GM12878 (cell line): ENCODE results near the gene XPNPEP2. TPM values are rescaled to one million over a fixed set of nuclear protein-coding genes. Genes with fewer than 3 reads are reported as not detected.

ENCODE experiments used
- ATAC-seq: fragments of 200-7000 bp; cut with Tn5 transposase; 3 replicates; pipeline ENCODE4 v1.9.1; 2020; ENCODE audit warnings: mild to moderate bottlenecking, moderate library complexity
- BruUV-seq: library from RNA; stranded (reverse); fragments of 400-500 nt; replicated peaks from 2 replicates; lab custom pipeline; 2021; lab: Mats Ljungman, UMichigan
- CTCF ChIA-PET: fragments of 300-600 bp; sonication (Branson Sonifier 250); formaldehyde crosslinking; extraction: SDS; loops from one replicate; lab custom pipeline; 2021; ENCODE audit warnings: inconsistent platforms; lab: Yijun Ruan, JAX
- POLR2A ChIA-PET: fragments of 350-600 bp; formaldehyde crosslinking; extraction: SDS; loops from one replicate; lab custom pipeline; 2021; ENCODE audit warnings: inconsistent platforms; lab: Charles Lee
- RAD21 ChIA-PET: fragments of 300-600 bp; sonication (Branson Sonifier 250); formaldehyde crosslinking; loops from one replicate; lab custom pipeline; 2023; ENCODE audit warnings: antibody characterized with exemption; ENCODE audit not compliant: unreplicated experiment; lab: Charles Lee
- SMC1A ChIA-PET: fragments of 300-600 bp; sonication (Branson Sonifier 250); formaldehyde crosslinking; loops from one replicate; lab custom pipeline; 2023; ENCODE audit not compliant: unreplicated experiment, uncharacterized antibody; lab: Charles Lee
- DNase-seq: peaks from one replicate; pipeline ENCODE4 v3.0.0-alpha.2; 2011; ENCODE audit warnings: low read depth, low spot score
- FAIRE-seq: peaks from 3 replicates; lab custom pipeline; 2011; peaks lifted over from hg19 to GRCh38; lab: Jason Lieb, UNC
- H2AFZ ChIP-seq: 2 replicates; pipeline ENCODE4 v1.6.0; 2011; ENCODE audit warnings: low read depth, low read length, control low read depth; ENCODE audit not compliant: control insufficient read depth
- H3K27ac ChIP-seq: 2 replicates; pipeline ENCODE4 v1.5.1; 2011; ENCODE audit warnings: control low read depth; ENCODE audit not compliant: control insufficient read depth, insufficient read depth
- H3K27me3 ChIP-seq, 2 experiments: replicated peaks in 1 of 2; 2 replicates each; pipeline versions ENCODE4 v1.6.0 to v1.6.1; 2011; ENCODE audit warnings: low read length in 1 of 2; ENCODE audit not compliant: control insufficient read depth in 2 of 2, insufficient read depth in 2 of 2
- H3K36me3 ChIP-seq, 2 experiments: 2 replicates each; pipeline ENCODE4 v1.5.1; 2011; ENCODE audit warnings: low read length in 1 of 2; ENCODE audit not compliant: control insufficient read depth in 2 of 2, insufficient read depth in 2 of 2
- H3K4me1 ChIP-seq: 2 replicates; pipeline ENCODE4 v1.6.1; 2011; ENCODE audit warnings: mild to moderate bottlenecking, low read length, moderate library complexity, mixed read lengths; ENCODE audit not compliant: control insufficient read depth, insufficient read depth
- H3K4me2 ChIP-seq: 2 replicates; pipeline ENCODE4 v1.6.0; 2011; ENCODE audit warnings: control low read depth; ENCODE audit not compliant: control insufficient read depth, insufficient read depth
- H3K4me3 ChIP-seq: fragments of 200-600 bp; sonication (generic); 2 replicates; pipeline ENCODE4 v1.5.1; 2016
- H3K79me2 ChIP-seq: 2 replicates; pipeline ENCODE4 v1.6.0; 2011; ENCODE audit warnings: low read length; ENCODE audit not compliant: control insufficient read depth, insufficient read depth
- H3K9ac ChIP-seq: 2 replicates; pipeline ENCODE4 v1.8.0; 2011; ENCODE audit warnings: low read length, control low read depth, mixed read lengths; ENCODE audit not compliant: control insufficient read depth, insufficient read depth
- H3K9me3 ChIP-seq: replicated peaks from 3 replicates; pipeline ENCODE4 v1.5.1; 2011; ENCODE audit warnings: mild to moderate bottlenecking, low read length; ENCODE audit not compliant: control insufficient read depth, insufficient read depth
- H4K20me1 ChIP-seq: 2 replicates; pipeline ENCODE4 v1.6.0; 2011; ENCODE audit not compliant: control insufficient read depth, insufficient read depth
- MTA3 ChIP-seq: IDR thresholded peaks from 2 replicates; pipeline ENCODE4 v1.6.1; 2012; ENCODE audit warnings: low read length, inconsistent platforms, borderline replicate concordance
- NFIC ChIP-seq: IDR thresholded peaks from 2 replicates; pipeline ENCODE4 v1.6.1; 2012; ENCODE audit warnings: low read depth, mild to moderate bottlenecking, inconsistent platforms, low read length, moderate library complexity
- NR2C2 ChIP-seq: IDR thresholded peaks from 2 replicates; pipeline ENCODE4 v1.6.1; 2011; ENCODE audit warnings: borderline replicate concordance, low read depth; ENCODE audit not compliant: control insufficient read depth, insufficient read length
- PRDM15 ChIP-seq: fragments of 450-650 bp; formaldehyde crosslinking; IDR thresholded peaks from 2 replicates; pipeline ENCODE4 v1.4.0; 2020; ENCODE audit warnings: mild to moderate bottlenecking, moderate library complexity
- RAD21 ChIP-seq: IDR thresholded peaks from 2 replicates; pipeline ENCODE4 v1.6.1; 2011; ENCODE audit warnings: mild to moderate bottlenecking, low read depth, low read length, moderate library complexity; ENCODE audit not compliant: insufficient read depth
- TARDBP ChIP-seq: IDR thresholded peaks from 2 replicates; pipeline ENCODE4 v1.6.1; 2016; ENCODE audit warnings: borderline replicate concordance
- WGBS: methylation state at CpG from one replicate; pipeline ENCODE4 v1.1.6; 2016; ENCODE audit warnings: low lambda C conversion rate; ENCODE audit not compliant: insufficient replicate concordance, insufficient coverage; ENCODE audit errors: missing lambda C conversion rate; 5-methylcytosine and 5-hydroxymethylcytosine counted together
- in situ Hi-C: fragments of 300-500 bp; cut with MboI; formaldehyde crosslinking; loops from 9 replicates; pipeline ENCODE4 v1.14.3; 2018; ENCODE audit warnings: mixed read lengths
- intact Hi-C: fragments of 100-400 bp; cut with micrococcal nuclease; formaldehyde crosslinking; loops from one replicate; pipeline ENCODE4 v1.14.2; 2022; ENCODE audit not compliant: unreplicated experiment
- polyA plus RNA-seq, 11 experiments: library from polyadenylated mRNA; depleted of rRNA in 4 of 11; unstranded in 6 of 11; stranded (reverse) in 5 of 11; fragments of >200 nt; fragmentation: Nextera tagmentation in 4 of 11; fragmentation: Illumina TruSeq in 1 of 11; extraction: Ambion mirVana in 4 of 11; extraction: Trizol in 1 of 11; gene quantifications; 1 replicate in 1 of 11; 2 replicates in 10 of 11; pipeline versions ENCODE4 v1.2.1 to v1.2.3, GENCODE V29; 2011 to 2016; ENCODE audit warnings: inconsistent platforms in 2 of 11, missing spikeins in 2 of 11, low read depth in 1 of 11
- total RNA-seq, 4 experiments: library from RNA; depleted of rRNA in 3 of 4; stranded (reverse); fragments of >200 nt in 3 of 4; fragmentation: Illumina TruSeq in 1 of 4; extraction: Trizol in 1 of 4; gene quantifications; 2 replicates each; pipeline versions ENCODE4 v1.2.1 to v1.2.3, GENCODE V29; 2013 to 2021
- TF ChIP-seq, protein P1 (sequence below): fragments of 450-650 bp; IDR thresholded peaks from 2 replicates; pipeline ENCODE4 v1.6.1; 2017; ENCODE audit warnings: mild to moderate bottlenecking, moderate library complexity
- TF ChIP-seq, protein P2 (sequence below): IDR thresholded peaks from 2 replicates; pipeline ENCODE4 v1.6.1; 2012; ENCODE audit warnings: low read depth, low read length, improper control_type of control experiment
- TF ChIP-seq, protein P3 (sequence below): fragments of 450-650 bp; IDR thresholded peaks from 2 replicates; pipeline ENCODE4 v1.6.1; 2017; ENCODE audit warnings: low read depth, mild to moderate bottlenecking, moderate library complexity

XPNPEP2 gene
- total and polyA plus RNA-seq, 10 of the 15 experiments (the other 5 are each of a cell fraction or from before 2014, with no cell fraction given) = 0.04 to 0.37 (median 0.15) TPM

DNA sequence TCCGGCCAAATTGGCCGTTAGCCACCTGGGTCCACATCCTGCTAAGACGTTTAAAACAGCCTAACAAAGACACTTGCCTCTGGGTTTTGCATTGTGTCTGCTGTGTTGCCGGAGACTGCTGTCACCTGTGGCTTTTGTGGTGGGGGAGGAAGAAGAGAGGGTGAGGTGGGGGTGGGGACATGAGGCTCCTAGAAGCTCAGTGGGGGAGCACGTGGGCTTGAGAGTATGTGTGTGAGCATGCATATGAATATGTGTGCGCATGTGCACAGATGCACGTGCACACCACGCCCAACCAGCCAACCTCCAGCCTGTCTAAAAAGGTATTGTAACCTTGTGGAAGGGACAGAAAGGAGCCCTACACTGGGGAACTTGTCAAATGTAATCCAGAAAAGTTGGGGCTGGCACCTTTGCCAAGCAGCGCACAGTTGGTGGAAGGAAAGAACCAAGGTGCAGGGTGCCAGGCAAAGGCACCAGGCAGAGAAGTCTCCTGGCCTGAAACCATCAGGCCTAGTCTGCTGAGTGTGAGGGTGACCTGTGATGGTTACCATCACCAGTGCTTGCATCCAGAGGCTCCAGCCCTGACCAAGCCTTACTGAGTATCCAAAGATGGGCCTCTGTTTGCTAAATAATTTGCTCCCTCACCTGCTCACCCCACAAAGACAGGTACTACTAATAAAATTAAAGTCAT lies 30.8 kb downstream of the XPNPEP2 start:
- Histone ChIP-seq H2AFZ (no peak overlapping the region; the same call in 1 of the 2 replicates), H3K27ac (peak overlapping the region; percentile 83), H3K9me3 (no peaks in the 10 kb centered on the region), H4K20me1 (no peaks in the 10 kb centered on the region), H3K79me2 (peaks cover 2% of the 10 kb centered on the region; the same call in 1 of the 2 replicates), H3K9ac (peak overlapping the region; percentile 45; the same call in 1 of the 2 replicates), H3K27me3 (no peaks in the 10 kb centered on the region), H3K4me3 (no peak overlapping the region), H3K4me1 (peaks cover 52% of the 10 kb centered on the region), H3K36me3 (no peaks in the 10 kb centered on the region), H3K4me2 (peak overlapping the region; percentile 76)
- SMC1A ChIA-PET = interaction anchor here (1.7 to 9.2 kb wide), 4 partner anchors 12 to 317 kb away, joined by 3 to 165 read pairs (median 35); partner anchors contain the start of gene SASH3
- DNase-seq (peak; percentile 73), FAIRE-seq (peak; percentile 81), ATAC-seq (peak; percentile 44)
- POLR2A ChIA-PET = interaction anchor here (0.6 to 10.1 kb wide), 3 partner anchors 11 to 393 kb away, joined by 3 to 169 read pairs (median 14); partner anchors contain the start of gene SASH3
- intact Hi-C loops (loop anchor here (1.0 to 10.0 kb wide), 2 partner anchors 12 to 405 kb away; partner anchors contain the start of gene RAB33A), in situ Hi-C loops (no loop called here)
- RAD21 ChIA-PET = interaction anchor here (0.6 to 10.0 kb wide), 4 partner anchors 8 to 18 kb away, joined by 4 to 166 read pairs (median 11); partner anchors contain the start of gene SASH3
- CTCF ChIA-PET = interaction anchor here (1.6 to 8.5 kb wide), 3 partner anchors 10 to 14 kb away, joined by 6 to 66 read pairs (median 16); partner anchors contain the start of gene SASH3
- no TSS peak for BruUV-seq
- WGBS = 8% methylated on average over 9 of the region's 9 CpGs
- TF ChIP-seq, protein P1, sequence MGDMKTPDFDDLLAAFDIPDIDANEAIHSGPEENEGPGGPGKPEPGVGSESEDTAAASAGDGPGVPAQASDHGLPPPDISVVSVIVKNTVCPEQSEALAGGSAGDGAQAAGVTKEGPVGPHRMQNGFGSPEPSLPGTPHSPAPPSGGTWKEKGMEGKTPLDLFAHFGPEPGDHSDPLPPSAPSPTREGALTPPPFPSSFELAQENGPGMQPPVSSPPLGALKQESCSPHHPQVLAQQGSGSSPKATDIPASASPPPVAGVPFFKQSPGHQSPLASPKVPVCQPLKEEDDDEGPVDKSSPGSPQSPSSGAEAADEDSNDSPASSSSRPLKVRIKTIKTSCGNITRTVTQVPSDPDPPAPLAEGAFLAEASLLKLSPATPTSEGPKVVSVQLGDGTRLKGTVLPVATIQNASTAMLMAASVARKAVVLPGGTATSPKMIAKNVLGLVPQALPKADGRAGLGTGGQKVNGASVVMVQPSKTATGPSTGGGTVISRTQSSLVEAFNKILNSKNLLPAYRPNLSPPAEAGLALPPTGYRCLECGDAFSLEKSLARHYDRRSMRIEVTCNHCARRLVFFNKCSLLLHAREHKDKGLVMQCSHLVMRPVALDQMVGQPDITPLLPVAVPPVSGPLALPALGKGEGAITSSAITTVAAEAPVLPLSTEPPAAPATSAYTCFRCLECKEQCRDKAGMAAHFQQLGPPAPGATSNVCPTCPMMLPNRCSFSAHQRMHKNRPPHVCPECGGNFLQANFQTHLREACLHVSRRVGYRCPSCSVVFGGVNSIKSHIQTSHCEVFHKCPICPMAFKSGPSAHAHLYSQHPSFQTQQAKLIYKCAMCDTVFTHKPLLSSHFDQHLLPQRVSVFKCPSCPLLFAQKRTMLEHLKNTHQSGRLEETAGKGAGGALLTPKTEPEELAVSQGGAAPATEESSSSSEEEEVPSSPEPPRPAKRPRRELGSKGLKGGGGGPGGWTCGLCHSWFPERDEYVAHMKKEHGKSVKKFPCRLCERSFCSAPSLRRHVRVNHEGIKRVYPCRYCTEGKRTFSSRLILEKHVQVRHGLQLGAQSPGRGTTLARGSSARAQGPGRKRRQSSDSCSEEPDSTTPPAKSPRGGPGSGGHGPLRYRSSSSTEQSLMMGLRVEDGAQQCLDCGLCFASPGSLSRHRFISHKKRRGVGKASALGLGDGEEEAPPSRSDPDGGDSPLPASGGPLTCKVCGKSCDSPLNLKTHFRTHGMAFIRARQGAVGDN = peak; percentile 99
- TF ChIP-seq, protein P2, sequence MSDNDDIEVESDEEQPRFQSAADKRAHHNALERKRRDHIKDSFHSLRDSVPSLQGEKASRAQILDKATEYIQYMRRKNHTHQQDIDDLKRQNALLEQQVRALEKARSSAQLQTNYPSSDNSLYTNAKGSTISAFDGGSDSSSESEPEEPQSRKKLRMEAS = peak; percentile 93
- no peak for TF ChIP-seq TARDBP
- TF ChIP-seq, protein P3, sequence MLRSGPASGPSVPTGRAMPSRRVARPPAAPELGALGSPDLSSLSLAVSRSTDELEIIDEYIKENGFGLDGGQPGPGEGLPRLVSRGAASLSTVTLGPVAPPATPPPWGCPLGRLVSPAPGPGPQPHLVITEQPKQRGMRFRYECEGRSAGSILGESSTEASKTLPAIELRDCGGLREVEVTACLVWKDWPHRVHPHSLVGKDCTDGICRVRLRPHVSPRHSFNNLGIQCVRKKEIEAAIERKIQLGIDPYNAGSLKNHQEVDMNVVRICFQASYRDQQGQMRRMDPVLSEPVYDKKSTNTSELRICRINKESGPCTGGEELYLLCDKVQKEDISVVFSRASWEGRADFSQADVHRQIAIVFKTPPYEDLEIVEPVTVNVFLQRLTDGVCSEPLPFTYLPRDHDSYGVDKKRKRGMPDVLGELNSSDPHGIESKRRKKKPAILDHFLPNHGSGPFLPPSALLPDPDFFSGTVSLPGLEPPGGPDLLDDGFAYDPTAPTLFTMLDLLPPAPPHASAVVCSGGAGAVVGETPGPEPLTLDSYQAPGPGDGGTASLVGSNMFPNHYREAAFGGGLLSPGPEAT = peak; percentile 26; the same call in 1 of the 2 replicates
- TF ChIP-seq NFIC = peak; percentile 47; the same call in 1 of the 2 replicates
- no peak for TF ChIP-seq NR2C2
- no peak for TF ChIP-seq MTA3
- 0 out of 2 replicates have a peak, but pooled peaks have one; percentile 8 for TF ChIP-seq RAD21
- no peak for TF ChIP-seq PRDM15 (CRISPR knock-in tag)
